Astrocyte of the hippocampus (primary cell): ENCODE measurements around the gene SALL2.
A peak's percentile ranks its signal among the peaks of the same experiment; 100 is the strongest.
"Not testable (repeated sequence)": the region's sequence is repeated elsewhere in the genome, so short reads cannot be mapped to it uniquely, and the experiment has no call there.

ENCODE experiments used
- DNase-seq: peaks from one replicate; pipeline ENCODE4 v3.0.0; 2011; ENCODE audit warnings: low read depth, low spot score

The SALL2 gene

GRCh38 chr14:21525962-21526671 lies at the start of gene SALL2:
TSS of gene SALL2 (minus strand) at chr14:21526346. CDS start at chr14:21526127, 219 bp downstream.
- peak; percentile 87 for DNase-seq

GRCh38 chr14:21575661-21576060 lies 49.5 kb upstream of the SALL2 start:
- DNase-seq: no peak

DNA sequence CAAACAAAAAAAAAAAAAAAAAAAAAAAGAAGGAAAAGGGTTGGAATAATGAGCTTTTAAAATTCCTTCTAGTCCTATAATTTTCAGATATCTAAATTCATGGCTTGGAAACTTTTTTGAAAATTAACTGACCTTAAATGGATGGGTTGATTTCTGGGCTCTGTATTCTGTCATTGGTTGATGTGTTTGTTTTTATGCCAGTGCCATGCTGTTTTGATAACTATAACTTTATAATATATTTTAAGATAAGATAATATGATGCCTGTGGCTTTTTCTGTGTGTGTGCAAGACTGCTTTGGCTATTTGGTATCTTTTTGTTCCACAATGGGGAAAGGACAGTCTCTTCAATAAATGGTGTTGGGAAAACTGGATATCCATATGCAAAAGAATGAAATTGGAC lies 46.5 kb upstream of the SALL2 start:
- no peak for DNase-seq

GRCh38 chr14:21558703-21559170 lies 32.6 kb upstream of the SALL2 start:
- DNase-seq: no peak

- peak; percentile 93 for DNase-seq
These were observed 31.1 kb upstream of the SALL2 start for GRCh38 chr14:21557084-21557901.

GRCh38 chr14:21556378-21557083 lies 30.4 kb upstream of the SALL2 start:
- no peak for DNase-seq

GRCh38 chr14:21553266-21553665 lies 27.1 kb upstream of the SALL2 start:
- DNase-seq: no peak

- not testable (repeated sequence) for DNase-seq
These were observed 18.4 kb upstream of the SALL2 start for GRCh38 chr14:21544588-21544987.

- no peak for DNase-seq
These were observed 17.8 kb upstream of the SALL2 start for GRCh38 chr14:21543963-21544362.

DNA sequence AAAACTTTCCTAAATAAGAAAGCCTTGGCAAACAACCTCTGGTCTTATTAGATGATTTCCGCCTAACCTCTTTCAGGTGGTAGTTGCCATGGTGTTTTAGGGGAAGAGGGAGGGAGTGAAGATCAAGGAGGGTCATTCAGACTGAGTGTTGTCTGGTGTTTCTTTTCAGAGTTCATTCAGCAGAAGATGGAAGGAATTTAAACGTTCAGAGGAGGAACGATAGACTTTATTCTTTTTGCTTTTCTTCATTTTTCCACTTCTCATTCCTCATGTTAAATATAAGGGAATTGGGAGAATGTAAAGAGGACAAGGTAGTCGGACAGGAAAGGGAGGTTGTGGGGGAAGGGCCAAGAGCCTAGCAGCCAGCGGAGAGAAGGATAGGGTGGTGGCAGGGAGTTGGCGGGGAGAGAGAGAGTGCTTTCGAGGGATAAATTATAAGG lies 17.4 kb upstream of the SALL2 start:
- DNase-seq: no peak

GRCh38 chr14:21541413-21542074 lies 15.4 kb upstream of the SALL2 start:
- no peak for DNase-seq

DNA sequence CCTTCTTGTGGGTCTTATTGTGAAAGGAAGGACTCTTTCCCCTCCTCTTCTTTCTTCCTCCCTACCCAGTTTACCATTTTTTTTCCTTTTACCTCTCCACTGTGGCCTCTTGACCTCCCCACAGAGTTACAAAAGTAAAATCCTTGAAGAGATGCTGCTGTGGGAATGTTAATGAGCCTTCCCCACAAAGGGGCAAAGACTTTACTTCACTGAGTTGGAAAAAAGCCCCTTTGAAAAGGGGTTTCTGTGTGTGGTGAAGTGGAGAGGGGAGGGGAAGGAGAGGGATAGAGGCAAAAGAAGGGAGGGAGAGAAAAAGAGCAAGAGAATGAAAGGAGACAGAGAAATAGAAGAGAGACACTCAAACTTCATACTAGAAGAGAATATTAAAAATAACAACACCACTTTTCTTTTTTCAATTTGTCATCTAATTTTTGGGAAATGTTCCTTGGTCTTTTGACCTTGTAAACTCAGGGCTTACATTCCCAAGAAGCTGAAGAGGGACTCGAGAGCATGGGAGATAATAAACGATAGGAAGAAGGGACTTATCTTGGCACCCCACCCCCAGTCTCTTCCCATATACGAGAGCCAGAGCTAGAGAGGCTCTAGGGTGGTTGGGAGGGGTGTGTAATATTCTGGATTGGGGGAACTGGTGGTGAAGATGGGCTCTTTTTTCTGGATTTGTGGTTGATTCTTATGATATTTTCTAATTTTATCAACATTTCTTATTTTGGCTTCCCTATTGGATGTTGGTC lies 13.2 kb upstream of the SALL2 start:
- no peak for DNase-seq

DNA sequence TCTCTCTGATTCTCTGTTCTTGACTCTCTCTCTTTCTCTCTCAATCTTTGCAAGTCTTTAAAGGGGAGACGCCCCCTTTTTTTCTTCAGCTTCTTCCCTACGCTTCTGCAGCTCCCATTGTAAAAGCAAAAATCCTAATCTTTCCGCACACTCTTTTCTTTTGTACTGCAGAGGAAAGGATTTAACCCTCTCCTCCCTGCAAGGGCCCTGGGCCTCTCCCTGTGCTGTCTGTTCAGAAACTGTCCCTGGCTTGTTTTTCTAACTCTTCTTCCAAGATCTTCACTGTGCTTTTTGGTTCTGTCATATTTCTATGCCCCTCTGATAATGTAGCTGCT lies 10.9 kb upstream of the SALL2 start:
- DNase-seq: no peak

- peak; percentile 24 for DNase-seq
These were observed 10.4 kb upstream of the SALL2 start for GRCh38 chr14:21536418-21537089.

GRCh38 chr14:21535545-21536417 lies 9.6 kb upstream of the SALL2 start:
- DNase-seq: no peak

GRCh38 chr14:21534576-21534975 lies 8.4 kb upstream of the SALL2 start:
- no peak for DNase-seq

DNA sequence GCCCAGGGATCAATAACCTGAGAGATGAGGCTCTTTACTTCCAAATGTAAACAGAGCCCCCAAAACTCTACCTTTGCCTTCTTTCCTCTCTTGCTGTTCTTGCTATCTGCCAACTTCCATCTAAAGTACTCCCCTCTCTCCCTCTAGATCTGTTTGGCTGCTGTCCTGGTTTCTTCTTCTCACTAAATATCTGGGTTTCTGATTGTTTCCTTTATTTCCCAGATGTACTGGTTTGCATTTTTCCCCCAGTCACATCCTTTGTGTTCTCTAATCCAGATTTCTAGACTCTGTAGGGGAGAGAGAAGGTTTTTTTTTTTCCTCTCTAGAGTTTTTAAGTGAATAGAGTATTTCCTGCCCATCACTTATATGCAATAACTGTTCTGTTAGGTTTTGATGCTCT lies 7.1 kb upstream of the SALL2 start:
- DNase-seq: no peak

DNA sequence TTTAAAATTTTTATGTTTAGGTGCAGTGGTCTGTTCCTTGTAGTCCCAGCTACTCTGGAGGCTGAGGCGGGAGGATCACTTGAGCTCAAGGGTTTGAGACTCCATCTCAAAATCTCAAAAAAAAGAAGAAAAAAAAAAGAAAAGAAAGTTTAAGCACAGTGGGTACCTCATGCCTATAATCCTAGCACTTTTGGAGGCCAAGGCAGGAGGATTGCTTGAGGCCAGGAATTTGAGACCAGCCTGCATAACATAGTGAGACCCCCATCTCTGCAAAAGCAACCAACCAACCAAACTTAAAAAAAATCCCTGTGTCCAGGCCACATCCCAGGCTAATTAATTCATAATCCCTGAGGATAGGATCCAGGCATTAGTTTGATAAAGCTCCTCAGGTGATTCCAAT lies 3.4 kb upstream of the SALL2 start:
- no peak for DNase-seq
